ENCODE results near the gene DHRSX. TPM values are rescaled to one million over a fixed set of nuclear protein-coding genes. Genes with fewer than 3 reads are reported as not detected.
"Not testable (repeated sequence)": the region's sequence is repeated elsewhere in the genome, so short reads cannot be mapped to it uniquely, and the experiment has no call there.

The DHRSX gene
- total RNA-seq, 1 donor from 2014 or later, result 31.8 TPM

DNA sequence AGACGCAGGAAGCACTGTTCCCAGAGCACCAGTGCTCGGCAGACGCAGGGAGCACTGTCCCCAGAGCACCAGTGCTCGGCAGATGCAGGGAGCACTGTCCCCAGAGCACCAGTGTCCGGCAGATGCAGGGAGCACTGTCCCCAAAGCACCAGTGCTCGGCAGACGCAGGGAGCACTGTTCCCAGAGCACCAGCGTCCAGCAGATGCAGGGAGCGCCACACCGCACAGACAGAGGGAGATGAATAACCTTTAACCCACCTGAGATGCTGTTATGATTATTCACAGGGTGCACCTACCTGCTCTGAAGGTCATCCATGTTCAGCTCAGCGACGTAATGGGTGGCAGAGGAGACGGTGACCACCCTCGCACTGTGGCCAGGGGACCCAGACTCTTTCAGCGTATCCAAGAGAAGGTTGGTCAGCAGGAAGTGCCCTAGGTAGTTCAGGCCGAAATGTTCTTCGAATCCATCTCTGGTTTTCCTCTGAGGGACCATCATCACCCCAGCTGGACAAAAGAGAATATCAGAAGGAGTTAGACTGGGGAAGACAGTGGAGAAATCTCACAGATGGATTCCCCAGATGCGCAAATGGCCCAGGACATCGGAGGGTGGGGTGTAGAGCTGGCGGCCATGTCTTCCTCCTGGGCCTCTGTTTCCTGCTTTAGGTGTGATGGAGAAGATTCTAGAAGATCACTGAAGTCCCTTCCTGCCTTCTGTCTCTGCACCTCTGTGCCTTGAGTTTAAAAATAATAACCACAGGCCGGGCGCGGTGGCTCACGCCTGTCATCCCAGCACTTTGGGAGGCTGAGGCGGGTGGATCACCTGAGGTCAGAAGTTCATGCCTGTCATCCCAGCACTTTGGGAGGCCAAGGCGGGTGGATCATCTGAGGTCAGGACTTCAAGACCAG is 234.1 kb downstream of the DHRSX start:
- H3K4me3 Mint-ChIP-seq, result no peak overlapping the region
- H3K27me3 Mint-ChIP-seq (ENCODE audit: insufficient read depth, low read depth), result peaks cover 9% of the 10 kb centered on the region
- no peak overlapping the region for H3K4me3 ChIP-seq
- H3K4me1 ChIP-seq, result peaks cover 9% of the 10 kb centered on the region
- H3K4me2 ChIP-seq, result no peak overlapping the region
- peaks cover 11% of the 10 kb centered on the region for H3F3A ChIP-seq (ENCODE audit: low read depth)
- H2AFZ ChIP-seq (replicated peaks), result no peak overlapping the region
- H3K36me3 Mint-ChIP-seq, result peaks cover 5% of the 10 kb centered on the region
- no peak overlapping the region for H3K27ac ChIP-seq
- peaks cover 37% of the 10 kb centered on the region for H3K4me1 Mint-ChIP-seq
- H3K9ac ChIP-seq, result no peak overlapping the region
- H3K9me3 ChIP-seq (ENCODE audit: low read depth), result no peaks in the 10 kb centered on the region
- no peaks in the 10 kb centered on the region for H3K27me3 ChIP-seq
- H3K36me3 ChIP-seq, result no peaks in the 10 kb centered on the region
- DNase-seq (ENCODE audit: low spot score), result no peak
- H3K9me3 Mint-ChIP-seq, result peaks cover 3% of the 10 kb centered on the region
- H4K20me1 ChIP-seq (ENCODE audit: low read depth), result no peaks in the 10 kb centered on the region
- H3K27ac Mint-ChIP-seq, result peak overlapping the region; percentile 76
- H3K79me2 ChIP-seq (ENCODE audit: low read depth), result no peaks in the 10 kb centered on the region
- TF ChIP-seq EZH2phosphoT487 (IDR thresholded peaks at IDR 0.05) (no peak), EZH2 (IDR thresholded peaks at IDR 0.05) (no peak)
- TF ChIP-seq, protein P1, sequence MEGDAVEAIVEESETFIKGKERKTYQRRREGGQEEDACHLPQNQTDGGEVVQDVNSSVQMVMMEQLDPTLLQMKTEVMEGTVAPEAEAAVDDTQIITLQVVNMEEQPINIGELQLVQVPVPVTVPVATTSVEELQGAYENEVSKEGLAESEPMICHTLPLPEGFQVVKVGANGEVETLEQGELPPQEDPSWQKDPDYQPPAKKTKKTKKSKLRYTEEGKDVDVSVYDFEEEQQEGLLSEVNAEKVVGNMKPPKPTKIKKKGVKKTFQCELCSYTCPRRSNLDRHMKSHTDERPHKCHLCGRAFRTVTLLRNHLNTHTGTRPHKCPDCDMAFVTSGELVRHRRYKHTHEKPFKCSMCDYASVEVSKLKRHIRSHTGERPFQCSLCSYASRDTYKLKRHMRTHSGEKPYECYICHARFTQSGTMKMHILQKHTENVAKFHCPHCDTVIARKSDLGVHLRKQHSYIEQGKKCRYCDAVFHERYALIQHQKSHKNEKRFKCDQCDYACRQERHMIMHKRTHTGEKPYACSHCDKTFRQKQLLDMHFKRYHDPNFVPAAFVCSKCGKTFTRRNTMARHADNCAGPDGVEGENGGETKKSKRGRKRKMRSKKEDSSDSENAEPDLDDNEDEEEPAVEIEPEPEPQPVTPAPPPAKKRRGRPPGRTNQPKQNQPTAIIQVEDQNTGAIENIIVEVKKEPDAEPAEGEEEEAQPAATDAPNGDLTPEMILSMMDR (IDR thresholded peaks at IDR 0.05), result no peak

DNA sequence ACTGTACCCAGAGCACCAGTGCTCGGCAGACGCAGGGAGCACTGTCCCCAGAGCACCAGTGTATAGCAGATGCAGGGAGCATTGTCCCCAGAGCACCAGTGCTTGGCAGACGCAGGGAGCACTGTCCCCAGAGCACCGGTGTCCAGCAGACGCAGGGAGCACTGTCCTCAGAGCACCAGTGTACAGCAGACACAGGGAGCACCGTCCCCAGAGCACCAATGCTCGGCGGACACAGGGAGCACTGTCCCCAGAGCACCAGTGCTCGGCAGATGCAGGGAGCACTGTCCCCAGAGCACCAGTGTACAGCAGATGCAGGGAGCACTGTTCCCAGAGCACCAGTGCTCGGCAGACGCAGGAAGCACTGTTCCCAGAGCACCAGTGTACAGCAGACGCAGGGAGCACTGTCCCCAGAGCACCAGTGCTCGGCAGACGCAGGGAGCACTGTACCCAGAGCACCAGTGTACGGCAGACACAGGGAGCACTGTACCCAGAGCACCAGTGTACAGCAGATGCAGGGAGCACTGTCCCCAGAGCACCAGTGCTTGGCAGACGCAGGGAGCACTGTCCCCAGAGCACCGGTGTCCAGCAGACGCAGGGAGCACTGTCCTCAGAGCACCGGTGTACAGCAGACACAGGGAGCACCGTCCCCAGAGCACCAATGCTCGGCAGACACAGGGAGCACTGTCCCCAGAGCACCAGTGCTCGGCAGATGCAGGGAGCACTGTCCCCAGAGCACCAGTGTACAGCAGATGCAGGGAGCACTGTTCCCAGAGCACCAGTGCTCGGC is 234.9 kb downstream of the DHRSX start:
- not testable (repeated sequence) for H3K27ac ChIP-seq; H3K4me3 Mint-ChIP-seq; H3F3A ChIP-seq (ENCODE audit: low read depth); H3K27me3 Mint-ChIP-seq (ENCODE audit: insufficient read depth, low read depth); H3K27ac Mint-ChIP-seq; DNase-seq (ENCODE audit: low spot score); H3K9me3 Mint-ChIP-seq; H2AFZ ChIP-seq (replicated peaks); H3K79me2 ChIP-seq (ENCODE audit: low read depth); H3K9me3 ChIP-seq (ENCODE audit: low read depth); H3K36me3 ChIP-seq; H3K4me3 ChIP-seq; H4K20me1 ChIP-seq (ENCODE audit: low read depth); H3K36me3 Mint-ChIP-seq; H3K4me2 ChIP-seq; H3K4me1 ChIP-seq; H3K9ac ChIP-seq; H3K27me3 ChIP-seq
- H3K4me1 Mint-ChIP-seq, result peaks cover 32% of the 10 kb centered on the region

DNA sequence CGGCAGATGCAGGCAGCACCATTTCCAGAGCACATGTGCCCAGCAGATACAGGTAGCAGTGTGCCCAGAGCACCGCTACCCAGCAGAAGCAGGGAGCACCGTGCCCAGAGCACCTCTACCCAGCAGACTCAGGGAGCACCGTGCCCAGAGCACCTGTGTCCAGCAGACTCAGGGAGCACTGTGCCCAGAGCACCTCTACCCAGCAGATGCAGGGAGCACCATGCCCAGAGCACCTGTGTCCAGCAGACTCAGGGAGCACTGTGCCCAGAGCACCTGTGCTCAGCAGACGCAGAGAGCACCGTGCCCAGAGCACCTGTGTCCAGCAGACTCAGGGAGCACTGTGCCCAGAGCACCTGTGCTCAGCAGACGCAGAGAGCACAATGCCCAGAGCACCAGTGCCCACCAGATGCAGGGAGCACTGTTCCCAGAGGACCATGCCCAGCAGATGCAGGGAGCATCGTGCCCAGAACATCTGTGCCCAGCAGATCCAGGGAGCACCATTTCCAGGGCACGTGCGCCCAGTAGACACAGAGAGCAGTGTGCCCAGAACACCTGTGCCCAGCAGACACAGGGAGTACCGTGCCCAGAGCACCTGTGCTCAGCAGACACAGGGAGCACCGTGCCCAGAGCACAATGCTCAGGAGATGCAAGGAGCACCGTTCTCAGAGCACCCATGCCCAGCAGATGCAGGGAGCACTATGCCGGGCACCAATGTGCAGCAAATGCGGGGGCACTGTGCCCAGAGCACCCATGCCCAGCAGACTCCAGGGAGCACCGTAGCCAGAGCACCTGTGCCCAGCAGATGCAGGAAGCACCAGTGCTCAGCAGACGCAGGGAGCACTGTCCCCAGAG is 236.4 kb downstream of the DHRSX start:
- H3K9me3 Mint-ChIP-seq, result peaks cover 2% of the 10 kb centered on the region
- H3K36me3 Mint-ChIP-seq, result peaks cover 6% of the 10 kb centered on the region
- Histone ChIP-seq H3K9ac (no peak overlapping the region), H3K27ac (no peak overlapping the region), H3K4me1 (peaks cover 4% of the 10 kb centered on the region), H3K27me3 (no peaks in the 10 kb centered on the region), H3K36me3 (no peaks in the 10 kb centered on the region), H3K79me2 (ENCODE audit: low read depth) (no peaks in the 10 kb centered on the region), H2AFZ (replicated peaks) (no peak overlapping the region), H3K9me3 (ENCODE audit: low read depth) (no peaks in the 10 kb centered on the region), H4K20me1 (ENCODE audit: low read depth) (no peaks in the 10 kb centered on the region), H3F3A (ENCODE audit: low read depth) (peaks cover 3% of the 10 kb centered on the region), H3K4me3 (no peak overlapping the region), H3K4me2 (no peak overlapping the region)
- peaks cover 23% of the 10 kb centered on the region for H3K4me1 Mint-ChIP-seq
- no peak overlapping the region for H3K27ac Mint-ChIP-seq
- H3K4me3 Mint-ChIP-seq, result no peak overlapping the region
- H3K27me3 Mint-ChIP-seq (ENCODE audit: insufficient read depth, low read depth), result peaks cover 6% of the 10 kb centered on the region
- no peak for DNase-seq (ENCODE audit: low spot score)
- TF ChIP-seq EZH2 (IDR thresholded peaks at IDR 0.05) (no peak), EZH2phosphoT487 (IDR thresholded peaks at IDR 0.05) (no peak)
- TF ChIP-seq, protein P1 (IDR thresholded peaks at IDR 0.05), result no peak

All from neural progenitor cell (in vitro differentiated cells).